MM.1S (cell line): Measurements from ENCODE around the gene PIGS.

Experiments
- DNase-seq: peaks from one replicate; pipeline ENCODE4 v3.0.0-alpha.2; 2015
- H2AFZ ChIP-seq: fragments of 300-600 bp; sonication (generic); 2 replicates; pipeline ENCODE4 v1.6.0; 2016; ENCODE audit warnings: antibody characterized with exemption, low read length
- H3F3A ChIP-seq: fragments of 300-600 bp; sonication (generic); 2 replicates; pipeline ENCODE4 v1.6.1; 2016; ENCODE audit warnings: mild to moderate bottlenecking, antibody characterized with exemption, low read length, moderate library complexity, mixed read lengths; ENCODE audit not compliant: insufficient read depth
- H3K27ac ChIP-seq: fragments of 300-600 bp; sonication (generic); 2 replicates; pipeline ENCODE4 v1.5.1; 2016; ENCODE audit warnings: mild to moderate bottlenecking, low read length
- H3K27me3 ChIP-seq: fragments of 300-600 bp; sonication (generic); replicated peaks from 2 replicates; pipeline ENCODE4 v1.6.0; 2016; ENCODE audit warnings: low read length; ENCODE audit not compliant: insufficient read depth
- H3K36me3 ChIP-seq: fragments of 300-600 bp; sonication (generic); replicated peaks from 2 replicates; pipeline ENCODE4 v1.6.1; 2016; ENCODE audit warnings: mild to moderate bottlenecking, low read length, mixed read lengths; ENCODE audit not compliant: insufficient read depth
- H3K4me1 ChIP-seq: fragments of 300-600 bp; sonication (generic); 2 replicates; pipeline ENCODE4 v1.6.1; 2016; ENCODE audit warnings: low read length, mixed read lengths
- H3K4me2 ChIP-seq: fragments of 300-600 bp; sonication (generic); 2 replicates; pipeline ENCODE4 v1.6.0; 2016; ENCODE audit warnings: low read depth, low read length
- H3K4me3 ChIP-seq: fragments of 300-600 bp; sonication (generic); 2 replicates; pipeline ENCODE4 v1.5.1; 2016; ENCODE audit warnings: low read length, mixed read lengths
- H3K79me2 ChIP-seq: fragments of 300-600 bp; sonication (generic); 2 replicates; pipeline ENCODE4 v1.6.1; 2016; ENCODE audit warnings: mixed run types, low read length, mixed read lengths
- H3K9ac ChIP-seq: fragments of 300-600 bp; sonication (generic); 2 replicates; pipeline ENCODE4 v1.6.1; 2016; ENCODE audit warnings: low read length, mixed read lengths
- H3K9me2 ChIP-seq: fragments of 300-600 bp; sonication (generic); replicated peaks from 2 replicates; pipeline ENCODE4 v1.6.1; 2016; ENCODE audit warnings: mild to moderate bottlenecking, low read length, mixed read lengths; ENCODE audit not compliant: insufficient read depth
- H3K9me3 ChIP-seq: fragments of 300-600 bp; sonication (generic); replicated peaks from 2 replicates; pipeline ENCODE4 v1.6.1; 2016; ENCODE audit warnings: mild to moderate bottlenecking, low read length, mixed read lengths; ENCODE audit not compliant: insufficient read depth
- H4K20me1 ChIP-seq: fragments of 300-600 bp; sonication (generic); 2 replicates; pipeline ENCODE4 v1.6.1; 2016; ENCODE audit warnings: mild to moderate bottlenecking, low read length, moderate library complexity, mixed read lengths; ENCODE audit not compliant: insufficient read depth
- EZH2 ChIP-seq: fragments of 300-600 bp; sonication (generic); optimal IDR thresholded peaks from 2 replicates; pipeline ENCODE3; 2017; ENCODE audit warnings: low read depth, mild to moderate bottlenecking, antibody characterized with exemption, low read length, mixed read lengths
- EZH2phosphoT487 ChIP-seq: fragments of 300-600 bp; sonication (generic); IDR thresholded peaks from 2 replicates; pipeline ENCODE4 v1.6.1; 2018; ENCODE audit warnings: antibody characterized with exemption, low read length
- TF ChIP-seq, protein P1 (sequence below): fragments of 300-600 bp; sonication (generic); IDR thresholded peaks from 2 replicates; pipeline ENCODE4 v1.5.1; 2016; ENCODE audit warnings: antibody characterized with exemption, low read length, mixed read lengths

The PIGS gene

DNA sequence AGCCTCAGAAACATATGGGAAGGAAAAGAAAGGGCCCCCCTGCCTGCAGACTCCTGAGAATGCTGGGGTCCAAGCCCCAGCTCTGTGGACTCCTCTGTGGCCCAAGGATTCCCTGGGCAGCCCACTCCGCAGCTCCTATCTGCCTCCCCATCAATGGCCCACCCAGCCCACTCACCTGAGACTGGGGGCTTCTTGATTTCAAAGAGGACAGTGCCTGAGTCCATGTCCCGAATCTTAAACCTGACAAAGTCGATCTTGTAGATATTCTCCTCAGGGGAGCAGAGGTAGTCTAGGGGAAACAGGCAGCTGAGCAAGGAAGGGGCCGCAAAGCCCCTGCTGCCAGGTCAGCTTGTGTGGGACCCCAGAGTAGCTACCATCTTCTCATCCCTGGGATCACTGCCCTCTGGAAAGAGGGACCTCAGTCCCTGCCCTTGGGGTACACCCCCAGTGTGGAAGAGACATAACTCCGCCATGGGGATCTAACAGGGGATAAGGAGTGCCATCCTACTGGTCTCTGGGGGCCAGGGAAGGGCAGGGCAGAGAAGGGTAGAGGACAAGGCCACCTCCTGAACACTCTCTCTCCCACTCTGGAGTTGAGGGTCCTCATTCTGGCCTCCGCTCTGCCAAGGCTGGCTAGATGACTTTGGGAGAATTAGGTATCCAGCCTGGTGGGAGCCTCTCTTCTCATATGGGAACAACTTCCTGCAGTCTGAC, 22.8 kb downstream of the PIGS start:
- Histone ChIP-seq H3F3A (no peaks in the 10 kb centered on the region), H3K9ac (no peak overlapping the region), H3K27me3 (peaks cover 11% of the 10 kb centered on the region; the same call in 1 of the 2 replicates), H3K4me2 (no peak overlapping the region), H3K4me3 (no peak overlapping the region), H4K20me1 (no peaks in the 10 kb centered on the region), H2AFZ (no peak overlapping the region), H3K36me3 (no peaks in the 10 kb centered on the region), H3K79me2 (no peaks in the 10 kb centered on the region), H3K9me3 (no peaks in the 10 kb centered on the region), H3K9me2 (no peaks in the 10 kb centered on the region), H3K4me1 (peaks cover 3% of the 10 kb centered on the region; the same call in 1 of the 2 replicates), H3K27ac (no peak overlapping the region)
- TF ChIP-seq EZH2 = no peak
- TF ChIP-seq, protein P1, sequence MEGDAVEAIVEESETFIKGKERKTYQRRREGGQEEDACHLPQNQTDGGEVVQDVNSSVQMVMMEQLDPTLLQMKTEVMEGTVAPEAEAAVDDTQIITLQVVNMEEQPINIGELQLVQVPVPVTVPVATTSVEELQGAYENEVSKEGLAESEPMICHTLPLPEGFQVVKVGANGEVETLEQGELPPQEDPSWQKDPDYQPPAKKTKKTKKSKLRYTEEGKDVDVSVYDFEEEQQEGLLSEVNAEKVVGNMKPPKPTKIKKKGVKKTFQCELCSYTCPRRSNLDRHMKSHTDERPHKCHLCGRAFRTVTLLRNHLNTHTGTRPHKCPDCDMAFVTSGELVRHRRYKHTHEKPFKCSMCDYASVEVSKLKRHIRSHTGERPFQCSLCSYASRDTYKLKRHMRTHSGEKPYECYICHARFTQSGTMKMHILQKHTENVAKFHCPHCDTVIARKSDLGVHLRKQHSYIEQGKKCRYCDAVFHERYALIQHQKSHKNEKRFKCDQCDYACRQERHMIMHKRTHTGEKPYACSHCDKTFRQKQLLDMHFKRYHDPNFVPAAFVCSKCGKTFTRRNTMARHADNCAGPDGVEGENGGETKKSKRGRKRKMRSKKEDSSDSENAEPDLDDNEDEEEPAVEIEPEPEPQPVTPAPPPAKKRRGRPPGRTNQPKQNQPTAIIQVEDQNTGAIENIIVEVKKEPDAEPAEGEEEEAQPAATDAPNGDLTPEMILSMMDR = no peak
- no peak for TF ChIP-seq EZH2phosphoT487
- no peak for DNase-seq

DNA sequence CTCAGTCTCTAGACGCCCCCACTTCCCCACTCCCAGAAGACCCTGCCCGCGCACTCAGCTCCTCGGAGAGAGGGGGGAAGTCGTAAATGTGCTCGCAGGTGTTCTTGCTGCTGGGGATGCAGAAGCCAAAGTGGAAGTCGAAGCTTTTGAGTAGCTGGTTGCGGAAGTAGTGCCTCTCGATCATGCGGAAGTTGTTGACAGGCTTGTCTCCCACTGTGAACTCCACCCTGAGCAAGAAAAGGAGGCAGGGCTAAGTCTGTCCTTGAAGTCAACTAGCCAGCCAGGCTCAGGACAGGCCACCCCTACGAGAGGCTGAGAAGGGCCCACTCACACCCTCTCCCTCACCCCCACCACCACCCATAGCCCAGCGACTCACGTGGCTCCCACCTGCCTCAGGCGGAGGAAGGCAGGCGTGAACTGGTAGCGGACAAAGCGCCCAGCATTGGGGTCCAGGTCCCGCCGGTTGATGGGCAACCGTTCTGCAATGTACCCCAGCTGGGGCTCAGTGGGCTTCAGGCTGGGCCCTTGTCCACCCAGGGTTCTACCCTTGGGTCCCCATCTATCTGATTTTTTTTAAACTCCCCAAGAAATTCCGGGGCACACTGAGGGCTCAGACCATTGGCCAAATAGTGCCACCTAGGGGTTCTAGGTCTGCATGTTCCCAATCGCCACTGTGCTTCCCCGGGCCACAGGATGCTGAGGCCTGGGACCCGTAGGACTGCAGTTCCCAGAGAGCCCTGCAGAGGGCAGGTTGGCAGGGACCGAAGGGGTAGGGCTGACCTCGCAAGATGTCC, 23.5 kb downstream of the PIGS start:
- Histone ChIP-seq H3K4me2 (no peak overlapping the region), H2AFZ (no peak overlapping the region)

DNA sequence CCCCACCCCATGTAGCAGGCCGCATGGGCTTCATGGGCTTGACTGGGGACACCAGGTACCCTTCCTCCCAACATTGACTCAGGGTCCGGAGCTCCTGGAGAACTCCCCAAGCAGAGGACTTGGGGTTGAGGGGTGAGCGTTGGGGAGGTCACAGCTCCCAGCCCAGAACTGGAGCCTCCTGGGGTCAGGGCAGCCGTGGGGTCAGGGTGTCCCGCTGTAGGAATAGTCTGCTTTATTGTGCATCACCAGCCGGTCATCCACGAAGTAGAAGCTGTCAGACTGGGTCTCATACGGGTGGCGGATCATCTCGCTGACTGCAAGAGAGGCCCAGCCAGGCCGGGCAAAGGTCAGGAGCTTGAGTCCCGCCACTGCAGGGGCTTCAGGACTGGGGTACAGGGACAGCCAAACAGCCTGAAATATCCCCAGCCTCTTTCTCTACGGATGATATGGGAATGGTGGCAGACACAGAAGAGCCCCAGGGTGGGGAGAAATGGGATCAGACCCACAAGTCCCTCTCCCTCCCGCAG, 24.2 kb downstream of the PIGS start:
- no peak overlapping the region for H2AFZ ChIP-seq
- no peaks in the 10 kb centered on the region for H3K79me2 ChIP-seq
- 0 out of 2 replicates have a peak, but pooled peaks cover 3% of the 10 kb centered on the region for H3K4me1 ChIP-seq
- H3K36me3 ChIP-seq = no peaks in the 10 kb centered on the region
- no peak overlapping the region for H3K27ac ChIP-seq
- peaks cover 11% of the 10 kb centered on the region; the same call in 1 of the 2 replicates for H3K27me3 ChIP-seq
- DNase-seq = no peak
- H4K20me1 ChIP-seq = no peaks in the 10 kb centered on the region
- no peaks in the 10 kb centered on the region for H3K9me2 ChIP-seq
- H3K9ac ChIP-seq = no peak overlapping the region
- TF ChIP-seq, protein P1 = no peak
- TF ChIP-seq EZH2 = no peak
- TF ChIP-seq EZH2phosphoT487 = no peak
- H3K9me3 ChIP-seq = no peaks in the 10 kb centered on the region
- no peak overlapping the region for H3K4me2 ChIP-seq
- H3F3A ChIP-seq = no peaks in the 10 kb centered on the region
- no peak overlapping the region for H3K4me3 ChIP-seq

More for the DNA sequence above, 23.5 kb downstream of the PIGS start:
- DNase-seq = peak; percentile 79
- no peaks in the 10 kb centered on the region for H3K79me2 ChIP-seq
- no peaks in the 10 kb centered on the region for H3F3A ChIP-seq
- H3K27me3 ChIP-seq = peaks cover 11% of the 10 kb centered on the region; the same call in 1 of the 2 replicates
- peaks cover 3% of the 10 kb centered on the region; the same call in 1 of the 2 replicates for H3K4me1 ChIP-seq
- H3K4me3 ChIP-seq = no peak overlapping the region
- H3K9me2 ChIP-seq = no peaks in the 10 kb centered on the region
- no peak overlapping the region for H3K9ac ChIP-seq
- H3K9me3 ChIP-seq = no peaks in the 10 kb centered on the region
- no peak overlapping the region for H3K27ac ChIP-seq
- H4K20me1 ChIP-seq = no peaks in the 10 kb centered on the region
- no peaks in the 10 kb centered on the region for H3K36me3 ChIP-seq
- TF ChIP-seq EZH2phosphoT487 = no peak
- TF ChIP-seq, protein P1 = peak; percentile 99
